Activated CD4-positive, CD25-positive, alpha-beta regulatory T cell treated with anti-CD3 and anti-CD28 coated beads, Interleukin-2, amount 50 U/mL, for 16 hours (primary cell): ENCODE results near the gene OTOR.

ENCODE experiments used
- DNase-seq: peaks from one replicate; pipeline ENCODE4 v3.0.0-alpha.2; 2020; ENCODE audit warnings: low read depth, low spot score

OTOR gene

DNA sequence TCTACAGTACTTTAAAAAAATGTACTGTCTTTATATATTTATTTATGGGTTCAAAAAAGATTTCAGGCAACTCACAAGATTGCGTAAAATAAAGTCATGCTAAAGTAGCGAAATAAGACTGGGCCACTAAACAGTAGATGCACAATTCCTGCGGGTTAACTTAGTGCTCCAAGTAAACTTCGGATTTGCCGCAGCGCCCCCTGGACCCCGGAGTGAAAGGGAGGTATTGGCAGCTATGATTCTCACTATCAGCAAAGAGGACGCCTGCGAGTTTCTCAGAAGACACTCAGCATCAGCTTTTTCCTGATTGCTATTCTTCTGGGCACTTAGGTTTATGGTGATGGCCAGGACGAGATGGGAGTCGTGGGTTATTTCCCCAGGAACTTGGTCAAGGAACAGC is 1.4 kb downstream of the OTOR start:
- no peak for DNase-seq

DNA sequence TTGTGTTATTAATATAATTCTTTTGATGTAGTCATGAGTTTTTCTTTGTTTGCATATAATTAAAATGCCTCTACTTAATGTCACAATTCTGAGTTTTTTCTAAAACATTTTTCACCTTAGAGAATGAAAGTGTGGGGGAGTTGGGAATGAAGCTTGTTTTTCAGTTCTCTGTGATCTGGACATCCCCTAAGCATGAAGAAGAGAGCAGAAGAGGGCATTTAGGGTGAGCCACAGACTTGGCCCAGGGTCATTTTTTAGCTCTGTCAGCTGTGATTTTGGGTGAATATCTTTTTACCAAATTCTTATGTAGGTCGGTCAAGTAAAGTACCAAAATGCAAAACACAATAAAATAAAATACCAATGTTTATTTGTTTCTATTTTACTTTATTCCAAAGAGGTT is 3.9 kb downstream of the OTOR start:
- DNase-seq = no peak

DNA sequence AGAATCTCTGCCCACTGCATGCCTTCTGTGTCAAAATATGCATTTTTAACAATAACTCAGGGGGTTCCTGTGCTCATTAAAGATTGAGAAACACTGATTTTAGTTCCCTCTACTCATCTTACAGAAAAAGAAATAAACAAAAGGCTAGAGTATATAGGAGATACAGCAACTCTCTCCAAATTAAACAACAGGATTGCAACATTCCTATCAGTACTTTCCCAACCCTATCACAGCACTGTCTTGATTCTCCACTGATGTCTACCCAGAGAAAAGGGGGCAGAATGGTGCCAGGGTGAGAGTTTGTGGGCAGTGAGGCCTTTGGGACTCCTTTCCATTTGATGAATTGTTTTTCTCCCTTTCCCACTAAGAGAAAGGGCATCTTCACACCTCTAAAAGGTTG is 4.7 kb downstream of the OTOR start:
- no peak for DNase-seq

DNA sequence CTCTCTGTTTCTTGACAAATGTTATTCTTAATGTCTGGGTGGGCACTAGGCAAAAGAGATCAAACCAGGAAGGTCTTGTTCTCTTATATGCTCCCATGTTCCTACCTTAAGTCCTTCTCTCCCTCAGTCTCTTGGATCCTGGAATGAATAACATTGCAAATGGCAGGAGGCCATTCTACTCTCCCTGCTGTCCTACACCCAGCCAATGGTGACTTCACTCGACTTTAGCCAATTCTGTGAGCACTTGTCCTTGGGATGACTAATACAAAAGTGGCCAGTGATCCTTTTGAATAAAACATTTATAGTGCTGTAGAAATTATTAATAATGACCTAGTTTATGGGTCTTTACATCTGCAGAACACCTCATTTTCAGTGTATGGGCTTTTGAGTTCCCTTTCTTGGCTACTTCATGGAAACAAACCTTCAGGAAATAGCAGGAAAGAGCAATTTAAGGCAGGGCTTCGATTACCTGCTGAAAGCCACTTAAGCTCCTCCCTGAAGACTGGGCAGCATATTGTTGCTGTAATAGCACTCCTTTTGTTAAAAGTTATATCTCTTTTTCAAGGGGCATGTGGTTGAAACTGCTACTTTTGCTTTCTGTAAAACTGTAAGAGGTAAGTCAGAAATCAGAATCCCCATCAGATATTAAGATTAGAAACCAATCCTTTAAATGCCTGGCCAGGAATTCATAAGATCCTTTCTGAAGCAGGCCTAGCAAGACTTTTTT is 10.5 kb downstream of the OTOR start:
- no peak for DNase-seq

DNA sequence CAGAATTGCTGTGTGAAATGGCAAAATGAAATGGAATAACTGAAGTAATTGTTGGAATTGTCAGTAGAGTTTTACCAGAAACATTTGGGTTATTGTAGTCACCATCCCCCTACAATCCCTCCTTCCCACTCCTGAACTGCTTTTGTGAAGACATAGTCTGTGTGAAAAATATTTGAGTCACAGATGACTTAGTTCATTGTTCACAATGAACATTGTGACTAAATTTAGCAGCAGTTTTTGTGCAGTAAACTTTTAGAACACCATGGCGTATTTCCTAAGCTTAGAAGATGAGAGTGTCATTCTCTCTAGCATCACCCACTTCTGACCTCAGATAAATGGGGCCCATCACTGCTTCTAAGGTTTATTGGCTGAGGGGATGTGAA is 11.0 kb downstream of the OTOR start:
- no peak for DNase-seq

DNA sequence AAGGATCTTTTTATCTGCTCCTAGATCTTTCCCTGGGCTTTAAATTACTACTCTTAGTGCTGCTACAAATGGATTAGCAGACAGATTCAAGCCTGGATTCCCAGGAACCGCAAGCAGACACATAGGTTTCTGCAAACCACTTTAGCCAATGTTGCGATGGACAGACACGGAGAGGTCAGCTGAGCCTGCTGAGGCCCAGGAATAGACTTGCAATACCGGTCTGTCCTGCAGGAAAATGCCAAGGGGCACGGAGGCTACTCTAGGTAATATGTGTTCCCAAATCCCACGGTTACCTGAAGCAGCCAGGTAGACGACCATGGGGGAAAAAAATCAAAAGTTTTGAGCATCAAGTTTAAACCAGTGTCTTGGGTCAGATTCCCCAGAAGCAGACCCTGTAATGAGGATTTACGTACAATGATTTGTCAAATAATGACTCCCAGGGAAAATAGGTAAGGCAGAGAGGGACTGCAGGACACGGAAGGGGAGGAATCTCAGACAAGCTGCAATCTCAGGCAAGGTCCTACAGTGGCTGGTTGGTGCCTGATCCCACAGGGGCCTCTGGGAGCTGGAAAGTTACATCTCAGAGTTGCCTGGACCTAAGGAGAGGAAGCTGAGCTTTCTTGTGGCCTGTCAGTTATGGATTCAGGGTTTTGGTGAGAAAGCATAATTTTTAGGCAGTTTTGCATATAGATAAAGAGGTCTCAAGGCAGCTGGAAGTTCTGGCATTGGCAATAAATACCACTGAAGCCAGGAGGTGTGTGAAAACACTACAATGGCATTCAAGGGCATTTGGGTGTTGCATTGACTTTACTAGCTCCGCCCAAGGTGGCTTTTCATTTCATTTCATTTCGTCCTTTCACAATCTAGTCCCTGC is 12.5 kb downstream of the OTOR start:
- DNase-seq = no peak

DNA sequence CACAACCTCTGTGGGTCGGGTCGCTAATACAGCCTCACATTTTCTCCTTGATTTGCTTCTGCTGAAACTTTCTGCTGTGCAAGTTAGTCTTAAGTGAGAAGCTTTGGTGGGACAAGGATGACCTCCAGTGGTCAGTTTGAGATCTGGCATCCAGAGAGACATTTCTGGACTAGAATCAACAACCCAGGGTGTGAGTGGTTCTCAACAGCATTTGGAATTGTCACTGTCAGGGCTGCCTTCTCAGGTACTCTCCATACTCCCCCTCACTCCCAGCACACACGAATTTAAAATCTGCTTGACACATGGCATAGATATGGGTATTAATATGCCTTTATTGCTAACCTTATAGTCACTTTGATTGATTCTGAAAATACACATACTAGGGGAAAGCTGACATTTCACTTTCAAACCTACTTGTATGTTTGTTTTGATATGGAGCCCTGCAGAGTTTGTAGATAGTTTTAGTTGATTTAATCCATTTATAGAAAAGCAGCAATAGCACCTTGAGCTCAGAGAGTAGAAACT is 13.2 kb downstream of the OTOR start:
- peak; percentile 16 for DNase-seq

DNA sequence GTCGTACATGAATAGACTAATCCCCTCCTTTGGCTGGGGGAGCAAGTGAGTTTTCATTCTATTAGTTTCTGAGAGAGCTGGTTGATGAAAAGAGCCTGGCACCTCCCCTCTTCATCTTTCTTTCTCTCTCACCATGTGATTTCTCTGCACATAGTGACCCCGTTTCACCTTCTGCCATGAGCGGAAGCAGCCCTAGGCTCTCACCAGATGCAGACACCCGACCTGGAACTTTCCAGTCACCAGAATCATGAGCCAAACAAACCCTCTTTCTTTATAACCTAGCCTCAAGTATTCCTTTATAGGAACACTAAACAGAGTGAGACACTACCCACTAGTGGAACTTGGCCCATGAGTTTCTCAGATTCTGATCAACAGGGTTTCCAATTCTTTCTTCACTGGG is 16.4 kb downstream of the OTOR start:
- DNase-seq = no peak

DNA sequence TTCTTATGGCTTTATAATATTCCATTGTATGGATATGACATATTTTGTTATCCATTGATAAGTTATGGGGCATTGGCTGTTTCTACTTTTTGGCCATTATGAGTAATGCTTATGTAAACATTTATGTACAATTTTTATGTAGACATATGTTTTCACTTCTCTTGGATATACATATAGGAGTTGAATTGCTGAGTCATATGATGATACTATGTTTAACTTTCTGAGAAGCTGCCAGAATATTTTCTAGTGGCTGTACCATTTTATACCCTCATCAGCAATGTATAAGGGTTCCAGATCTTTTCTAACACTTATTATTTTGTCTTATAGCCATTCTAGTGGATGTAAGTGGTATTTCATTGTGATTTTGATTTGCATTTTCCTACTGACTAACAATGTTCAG is 23.1 kb downstream of the OTOR start:
- DNase-seq = no peak

DNA sequence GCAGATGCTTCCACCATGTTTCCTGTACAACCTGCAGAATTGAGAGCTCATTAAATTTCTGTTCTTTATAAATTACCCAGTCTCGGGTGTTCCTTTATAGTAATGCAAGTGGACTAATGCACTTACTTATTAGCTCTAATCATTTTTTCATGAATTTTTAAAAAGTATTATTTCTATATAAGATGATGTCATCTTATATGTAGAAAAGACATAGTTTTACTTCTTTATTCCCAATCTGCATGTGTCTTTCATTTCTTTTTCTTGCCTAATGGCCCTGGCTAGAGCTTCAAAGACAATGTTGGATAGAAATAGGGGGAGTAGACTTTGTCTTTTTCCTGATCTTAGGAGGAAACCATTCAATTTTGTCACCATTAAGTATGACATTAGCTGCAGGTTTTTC is 27.8 kb downstream of the OTOR start:
- DNase-seq = no peak

DNA sequence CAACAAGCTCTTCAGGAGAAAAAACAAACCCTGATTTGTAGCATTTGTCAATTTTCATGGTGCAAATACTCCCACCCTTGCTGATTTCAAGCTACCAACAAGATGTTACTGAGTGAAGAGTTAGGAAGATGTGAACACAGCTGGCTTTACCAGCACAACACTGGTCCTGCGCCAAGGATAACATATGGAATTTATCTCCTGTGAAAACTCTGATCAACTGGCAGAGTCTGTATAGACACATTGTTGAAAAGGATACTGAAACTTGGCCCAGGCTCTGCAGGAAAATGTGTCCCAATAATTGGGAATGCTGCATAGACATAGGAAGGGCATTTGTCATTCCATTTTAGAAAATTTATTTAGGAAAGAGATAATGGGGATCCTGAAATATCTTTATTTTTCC is 29.0 kb downstream of the OTOR start:
- DNase-seq = no peak

DNA sequence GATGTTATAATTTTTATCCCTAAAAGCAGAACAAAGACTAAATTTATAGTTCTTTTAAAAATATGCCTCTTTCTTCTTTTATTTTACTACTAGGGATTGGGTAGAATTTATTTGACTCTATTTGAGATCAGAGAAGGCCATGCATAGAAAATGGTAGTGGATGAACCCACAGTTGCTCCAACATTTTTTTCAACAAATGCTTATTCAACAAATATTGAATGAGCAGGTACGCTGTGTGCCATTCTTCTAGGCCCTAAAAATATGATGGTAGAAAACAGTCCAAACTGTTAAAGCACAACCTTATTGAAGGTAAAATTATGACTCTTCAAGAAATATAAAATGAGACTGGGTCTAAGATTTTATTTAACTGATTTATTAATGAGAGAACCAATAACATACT is 30.0 kb downstream of the OTOR start:
- no peak for DNase-seq

DNA sequence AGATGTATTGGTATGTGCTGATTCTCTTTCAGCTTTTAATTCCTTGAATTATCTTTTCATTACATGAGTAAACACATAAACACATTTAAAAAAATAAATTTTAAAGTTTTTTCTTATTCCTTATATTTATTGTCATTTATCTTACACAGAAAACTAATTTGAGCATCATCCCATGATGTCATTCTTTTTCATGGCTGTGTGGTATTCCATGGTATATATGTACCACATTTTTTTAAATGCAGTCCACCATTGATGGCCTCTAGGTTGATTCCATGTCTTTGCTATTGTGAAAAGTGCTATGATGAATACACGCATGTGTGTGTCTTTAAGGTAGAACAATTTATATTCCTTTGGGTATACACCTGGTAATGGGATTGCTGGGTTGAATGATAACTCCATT is 33.3 kb downstream of the OTOR start:
- no peak for DNase-seq

DNA sequence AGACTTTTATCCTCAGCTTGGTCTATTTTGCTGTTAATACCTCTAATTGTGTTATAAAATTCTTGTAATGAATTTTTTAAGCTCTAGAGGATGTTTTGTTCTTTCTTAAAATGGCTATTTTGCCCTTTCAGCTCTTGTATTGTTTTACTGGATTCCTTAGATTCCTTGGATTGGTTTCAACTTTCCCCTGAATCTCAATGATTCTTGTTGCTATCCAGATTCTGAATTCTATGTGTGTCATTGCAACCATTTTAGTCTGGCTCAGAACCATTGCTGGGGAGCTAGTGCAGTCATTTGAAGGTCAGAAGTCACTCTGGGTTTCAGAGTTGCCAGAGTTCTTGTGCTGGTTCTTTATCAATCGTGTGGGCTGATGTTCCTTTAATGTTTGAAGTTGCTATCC is 37.1 kb downstream of the OTOR start:
- DNase-seq = no peak
